HL-60 (cell line): ENCODE results near the gene EPB41L3.

Experiments used
- CTCF ChIP-seq: IDR thresholded peaks from one replicate; pipeline ENCODE4 v1.5.1; 2011; ENCODE audit warnings: low read length, control low read depth, inconsistent platforms; ENCODE audit not compliant: insufficient read depth
- GABPA ChIP-seq: IDR thresholded peaks from 2 replicates; pipeline ENCODE4 v1.6.1; 2012; ENCODE audit warnings: low read depth

DNA sequence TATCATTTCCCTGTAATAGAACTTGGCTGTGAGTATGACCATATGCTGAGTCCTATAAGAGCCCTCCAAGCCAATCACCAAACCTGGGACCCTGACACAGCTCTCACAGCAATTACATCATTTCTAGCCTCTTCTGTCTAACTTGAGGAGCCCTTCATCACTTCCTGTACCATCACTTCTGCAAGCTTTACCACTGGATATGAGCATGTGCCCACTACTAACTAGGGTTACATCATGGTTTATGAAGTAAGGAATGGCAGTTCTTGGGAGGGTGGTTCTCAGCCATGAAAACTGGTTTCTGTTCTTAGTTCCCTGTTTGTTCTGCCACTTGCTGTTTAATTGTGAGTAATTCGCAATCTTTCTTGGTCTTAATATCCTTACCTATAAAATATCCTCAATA is 31.0 kb upstream of the EPB41L3 start:
- no peak for TF ChIP-seq CTCF
- no peak for TF ChIP-seq GABPA
